HCT116 (cell line): ENCODE results near the gene ANKRD30B. TPM values are rescaled to one million over a fixed set of nuclear protein-coding genes. Genes with fewer than 3 reads are reported as not detected.
"Not testable (repeated sequence)": the region's sequence is repeated elsewhere in the genome, so short reads cannot be mapped to it uniquely, and the experiment has no call there.

ENCODE experiments used
- ATAC-seq: fragments of 200-7000 bp; cut with Tn5 transposase; 2 replicates; pipeline ENCODE4 v1.9.1; 2020; ENCODE audit warnings: mild to moderate bottlenecking, moderate library complexity
- BruUV-seq: library from RNA; stranded (reverse); fragments of 400-500 nt; replicated peaks from 2 replicates; lab custom pipeline; 2021; lab: Mats Ljungman, UMichigan
- CTCF ChIA-PET: fragments of 300-600 bp; sonication (Branson Sonifier 250); formaldehyde crosslinking; loops from one replicate; lab custom pipeline; 2021; ENCODE audit warnings: antibody characterized with exemption; lab: Charles Lee
- POLR2A ChIA-PET: fragments of 300-600, 350-600 bp; sonication (Branson Sonifier 250); formaldehyde crosslinking; loops from one replicate; lab custom pipeline; 2021; ENCODE audit warnings: antibody characterized with exemption; lab: Charles Lee
- RAD21 ChIA-PET, 2 experiments: fragments of 300-600 bp; sonication (Branson Sonifier 250); formaldehyde crosslinking; loops; one replicate each; lab custom pipeline; 2023; ENCODE audit warnings: low total read pairs in 2 of 2; ENCODE audit not compliant: uncharacterized antibody in 2 of 2, unreplicated experiment in 2 of 2, low non-redundant PET in 1 of 2; lab: Charles Lee
- DNase-seq: peaks from one replicate; pipeline ENCODE4 v3.0.0-alpha.2; 2010; ENCODE audit warnings: low read depth, low spot score
- H2AFZ ChIP-seq: fragments of 200-600 bp; shearing (Covaris generic), sonication (generic); 2 replicates; pipeline ENCODE4 v1.6.1; 2017; ENCODE audit warnings: low read depth, mixed run types, mixed read lengths, antibody characterized with exemption, low read length; ENCODE audit not compliant: poor library complexity, severe bottlenecking
- H3K27ac ChIP-seq: 2 replicates; pipeline ENCODE4 v1.5.1; 2012; ENCODE audit warnings: low read depth, low read length
- H3K27me3 ChIP-seq: fragments of 200-600 bp; sonication (generic); 2 replicates; pipeline ENCODE4 v1.6.1; 2016; ENCODE audit warnings: mixed run types, low read length, mixed read lengths; ENCODE audit not compliant: insufficient read depth
- H3K36me3 ChIP-seq, 2 experiments: fragments of 200-500 bp in 1 of 2; fragments of 200-600 bp in 1 of 2; sonication (Bioruptor generic) in 1 of 2; sonication (generic) in 1 of 2; 2 replicates each; pipeline versions ENCODE4 v1.5.1 to v1.6.1; 2014 to 2016; ENCODE audit warnings: low read length in 2 of 2, inconsistent platforms in 1 of 2, mixed read lengths in 1 of 2, mixed run types in 1 of 2; ENCODE audit not compliant: insufficient read depth in 2 of 2, control insufficient read depth in 1 of 2
- H3K4me1 ChIP-seq, 2 experiments: fragments of 200-600 bp in 1 of 2; sonication (generic) in 1 of 2; 2 replicates each; pipeline versions ENCODE4 v1.5.1 to v1.6.1; 2012 to 2017; ENCODE audit warnings: low read length in 2 of 2, inconsistent platforms in 1 of 2, mild to moderate bottlenecking in 1 of 2, mixed read lengths in 1 of 2, mixed run types in 1 of 2, moderate library complexity in 1 of 2; ENCODE audit not compliant: insufficient read depth in 2 of 2, control insufficient read depth in 1 of 2
- H3K4me2 ChIP-seq: fragments of 200-600 bp; sonication (generic); 2 replicates; pipeline ENCODE4 v1.6.1; 2017; ENCODE audit warnings: mixed run types, low read length, mixed read lengths
- H3K4me3 ChIP-seq, 2 experiments: fragments of 200-600 bp in 1 of 2; sonication (generic) in 1 of 2; replicated peaks in 1 of 2; 2 replicates each; pipeline ENCODE4 v1.5.1; 2011 to 2016; ENCODE audit warnings: low read length in 2 of 2, control low read depth in 1 of 2, low read depth in 1 of 2, mild to moderate bottlenecking in 1 of 2, mixed read lengths in 1 of 2, mixed run types in 1 of 2
- H3K79me2 ChIP-seq: fragments of 200-600 bp; sonication (generic); 2 replicates; pipeline ENCODE4 v1.6.1; 2017; ENCODE audit warnings: mild to moderate bottlenecking, mixed run types, low read length, moderate library complexity, mixed read lengths; ENCODE audit not compliant: insufficient read depth
- H3K9ac ChIP-seq: fragments of 200-600 bp; sonication (generic); 2 replicates; pipeline ENCODE4 v1.6.1; 2016; ENCODE audit warnings: low read length, mixed read lengths
- H3K9me2 ChIP-seq: fragments of 200-600 bp; sonication (generic), shearing (Covaris generic); 2 replicates; pipeline ENCODE4 v1.6.1; 2017; ENCODE audit warnings: mixed run types, mild to moderate bottlenecking, moderate library complexity; ENCODE audit not compliant: insufficient read depth
- H3K9me3 ChIP-seq, 2 experiments: fragments of 200-500 bp in 1 of 2; fragments of 200-600 bp in 1 of 2; sonication (Bioruptor generic) in 1 of 2; sonication (generic) in 1 of 2; 2 replicates each; pipeline ENCODE4 v1.6.1; 2014 to 2017; ENCODE audit warnings: low read length in 2 of 2, mixed read lengths in 2 of 2, inconsistent platforms in 1 of 2, low read depth in 1 of 2, mild to moderate bottlenecking in 1 of 2, mixed run types in 1 of 2, moderate library complexity in 1 of 2; ENCODE audit not compliant: control insufficient read depth in 1 of 2, insufficient read depth in 1 of 2
- H4K20me1 ChIP-seq: fragments of 200-600 bp; sonication (generic), shearing (Covaris generic); 2 replicates; pipeline ENCODE4 v1.6.1; 2017; ENCODE audit warnings: mixed run types, mild to moderate bottlenecking, moderate library complexity; ENCODE audit not compliant: insufficient read depth
- intact Hi-C: fragments of 100-400 bp; cut with micrococcal nuclease; formaldehyde crosslinking; loops from 2 replicates; pipeline ENCODE4 v1.10.0; 2022
- total RNA-seq: library from RNA; stranded (reverse); gene quantifications from one replicate; pipeline ENCODE4 v1.2.1, GENCODE V29; 2021; ENCODE audit not compliant: unreplicated experiment

Gene ANKRD30B
- total RNA-seq, 1 experiment from 2014 or later: not detected

GRCh38 chr18:14867988-14868387, 120.0 kb downstream of the ANKRD30B start:
- RAD21 ChIA-PET, POLR2A ChIA-PET, H3K36me3 ChIP-seq, DNase-seq, H3K27ac ChIP-seq, intact Hi-C loops, H3K79me2 ChIP-seq, ATAC-seq, H3K9me3 ChIP-seq, H4K20me1 ChIP-seq, H3K27me3 ChIP-seq, H3K4me2 ChIP-seq, CTCF ChIA-PET, H3K9me2 ChIP-seq, BruUV-seq, H2AFZ ChIP-seq, H3K4me1 ChIP-seq, H3K4me3 ChIP-seq, H3K9ac ChIP-seq: not testable (repeated sequence)

GRCh38 chr18:14868825-14869224, 120.9 kb downstream of the ANKRD30B start:
- H3K27ac ChIP-seq, H3K4me1 ChIP-seq, H4K20me1 ChIP-seq, H3K36me3 ChIP-seq, RAD21 ChIA-PET, H3K79me2 ChIP-seq, H3K4me2 ChIP-seq, intact Hi-C loops, H3K27me3 ChIP-seq, POLR2A ChIA-PET, CTCF ChIA-PET, H2AFZ ChIP-seq, H3K9ac ChIP-seq, DNase-seq, ATAC-seq, H3K9me2 ChIP-seq, H3K9me3 ChIP-seq, BruUV-seq, H3K4me3 ChIP-seq: not testable (repeated sequence)

GRCh38 chr18:14878826-14879225, 130.9 kb downstream of the ANKRD30B start:
- RAD21 ChIA-PET: not testable (repeated sequence)

More at GRCh38 chr18:14878826-14879225, 130.9 kb downstream of the ANKRD30B start:
- CTCF ChIA-PET, H2AFZ ChIP-seq, ATAC-seq, H3K9me3 ChIP-seq, DNase-seq, H3K27ac ChIP-seq, H3K36me3 ChIP-seq, BruUV-seq, POLR2A ChIA-PET, H3K79me2 ChIP-seq, H3K9me2 ChIP-seq, H3K4me3 ChIP-seq, intact Hi-C loops, H3K9ac ChIP-seq, H3K4me2 ChIP-seq, H3K27me3 ChIP-seq, H4K20me1 ChIP-seq, H3K4me1 ChIP-seq: not testable (repeated sequence)
